Choroid plexus epithelial cell (primary cell): ENCODE results near the gene DIDO1.

Experiments
- DNase-seq: peaks from one replicate; pipeline ENCODE4 v3.0.0-alpha.2; 2010; ENCODE audit warnings: low read depth
- H3K4me3 ChIP-seq: 2 replicates; pipeline ENCODE4 v1.5.1; 2011; ENCODE audit warnings: low read depth, mild to moderate bottlenecking, control low read depth, low read length, moderate library complexity
- CTCF ChIP-seq: conservative IDR thresholded peaks from 2 replicates; pipeline ENCODE4 v1.5.1; 2011; ENCODE audit warnings: low read depth, mild to moderate bottlenecking, control low read depth, inconsistent platforms, low read length, moderate library complexity

Gene DIDO1

DNA sequence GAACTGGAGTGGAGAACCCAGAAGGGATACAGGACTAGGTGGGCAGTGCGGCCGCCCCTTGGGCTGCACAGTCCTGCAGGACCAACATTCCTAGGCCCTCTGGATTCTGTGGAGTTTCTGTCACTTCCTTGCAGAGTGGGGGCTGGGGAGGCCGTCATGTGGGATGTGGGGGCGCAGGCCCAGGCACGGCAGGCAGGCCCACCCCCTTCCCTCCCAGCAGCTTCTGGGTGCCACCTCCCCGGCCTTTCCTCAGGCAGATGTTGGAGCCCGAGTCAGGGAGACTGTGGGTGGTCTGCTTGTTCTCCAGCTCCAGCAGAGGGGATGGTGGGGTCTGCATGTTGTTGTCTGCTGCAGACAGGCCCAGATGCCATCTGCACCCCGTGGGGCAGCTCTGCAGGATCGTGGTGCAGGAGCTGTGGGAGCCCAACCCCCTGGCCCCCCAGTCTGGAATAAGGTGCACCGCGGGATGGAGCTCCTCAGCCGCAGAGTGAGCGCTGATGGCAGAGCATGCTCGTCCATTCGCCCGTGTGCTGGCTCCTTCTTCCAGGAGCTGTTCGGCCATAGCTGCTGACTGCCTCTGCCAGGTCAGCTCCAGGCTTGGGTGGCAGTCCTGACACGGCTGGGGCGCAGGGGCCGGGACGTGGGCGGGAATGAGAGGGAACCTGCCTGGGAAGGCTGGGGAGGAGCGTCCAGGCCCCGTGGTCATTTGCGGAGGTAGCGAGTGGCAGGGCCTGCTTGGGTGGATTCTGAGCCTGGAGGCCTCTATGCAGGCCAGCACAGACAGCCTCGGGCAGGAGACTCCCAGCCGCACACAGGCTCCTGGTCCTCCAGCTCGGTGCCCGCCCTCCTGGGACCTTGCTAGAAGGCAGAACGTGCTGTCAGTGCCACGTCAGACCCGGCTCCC lies 44.3 kb upstream of the DIDO1 start:
- H3K4me3 ChIP-seq: no peak overlapping the region
- no peak for DNase-seq
- TF ChIP-seq CTCF: no peak

GRCh38 chr20:62969939-62970306 lies 43.6 kb upstream of the DIDO1 start:
- H3K4me3 ChIP-seq: no peak overlapping the region
- no peak for TF ChIP-seq CTCF

DNA sequence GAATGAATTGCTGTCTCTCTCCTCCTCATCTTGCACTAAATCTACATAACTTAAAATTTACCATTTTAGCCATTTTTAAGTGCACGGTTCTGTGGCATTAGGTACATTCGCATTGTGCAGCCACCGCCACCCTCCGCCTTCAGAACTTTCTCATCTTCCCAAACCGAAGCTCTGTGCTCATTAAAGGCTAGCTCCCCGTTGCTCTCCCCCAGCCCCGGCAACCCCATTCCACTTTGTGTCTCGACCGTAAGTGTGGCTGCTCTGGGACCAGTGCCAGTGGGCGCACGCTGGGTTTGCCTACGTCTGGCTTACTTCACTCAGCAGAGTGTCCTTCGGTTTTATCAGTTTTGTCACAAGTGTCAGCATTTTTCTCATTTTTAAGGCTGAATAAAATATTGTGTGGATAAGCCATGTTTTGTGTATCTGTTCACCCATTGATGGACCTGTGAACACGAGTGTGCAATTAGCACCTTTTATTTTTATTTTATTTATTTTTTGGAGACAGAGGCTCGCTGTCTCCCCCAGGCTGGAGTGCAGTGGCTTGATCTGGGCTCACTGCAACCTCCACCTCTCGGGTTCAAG lies 43.0 kb upstream of the DIDO1 start:
- no peak for TF ChIP-seq CTCF
- H3K4me3 ChIP-seq: no peak overlapping the region
- DNase-seq: no peak

More at GRCh38 chr20:62969939-62970306, 43.6 kb upstream of the DIDO1 start:
- no peak for DNase-seq

DNA sequence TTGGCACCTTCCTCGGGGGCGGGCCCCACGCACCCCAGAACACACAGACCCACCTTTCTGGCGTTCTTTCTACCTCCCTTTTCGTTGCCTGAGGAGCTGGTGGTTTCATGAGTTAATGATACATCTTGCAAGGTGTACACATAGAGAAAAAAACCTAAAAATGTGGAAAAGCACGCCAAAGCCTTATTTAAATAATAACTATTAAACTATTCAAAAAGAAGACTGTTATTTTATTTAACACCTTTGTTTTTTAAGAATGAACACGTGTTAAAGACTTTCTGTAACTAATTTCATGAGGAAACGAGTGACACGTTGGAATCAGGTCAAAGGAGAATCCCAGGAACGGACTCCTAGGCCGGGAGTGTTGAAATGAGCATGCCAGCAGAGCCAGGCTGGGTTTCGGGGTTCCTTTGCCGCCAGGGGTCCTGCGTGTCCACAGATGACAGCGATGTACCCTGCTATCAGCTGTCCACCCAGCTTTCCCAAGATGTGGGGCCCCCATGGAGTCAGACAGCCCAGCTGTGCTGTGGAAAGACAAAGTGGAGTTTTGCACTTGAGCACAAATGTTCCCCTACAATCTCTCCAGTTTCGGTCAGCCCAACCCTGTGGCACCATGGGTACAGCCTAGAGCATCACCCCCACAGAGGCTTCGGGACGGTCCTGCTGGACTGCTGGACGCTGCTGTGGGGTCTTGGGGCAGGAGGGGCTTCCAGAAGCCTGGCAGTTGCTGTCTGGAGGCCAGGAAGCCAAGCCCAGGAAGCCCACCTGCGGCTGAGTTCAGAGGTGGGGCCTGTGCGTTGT lies 42.3 kb upstream of the DIDO1 start:
- no peak for TF ChIP-seq CTCF
- H3K4me3 ChIP-seq: no peak overlapping the region
- no peak for DNase-seq

- DNase-seq: no peak
- no peak for TF ChIP-seq CTCF
- no peak overlapping the region for H3K4me3 ChIP-seq
Observed at GRCh38 chr20:62967628-62968351, 41.5 kb upstream of the DIDO1 start.

- no peak for DNase-seq
- no peak overlapping the region for H3K4me3 ChIP-seq
- TF ChIP-seq CTCF: no peak
Observed at GRCh38 chr20:62967149-62967501, 40.8 kb upstream of the DIDO1 start.
